Gastroesophageal sphincter (tissue), 4 donors: ENCODE data around the gene PARD3B. TPM values are rescaled to one million over a fixed set of nuclear protein-coding genes. Genes with fewer than 3 reads are reported as not detected.

Experiments used
- ATAC-seq: fragments of 150-250 bp; one replicate; pipeline ENCODE4 v1.9.1; 2016; ENCODE audit warnings: mild to moderate bottlenecking, moderate library complexity
- H3K27ac ChIP-seq, 4 donors: fragments of 200-600 bp; sonication (generic) in 3 of 4; 1 replicate in 3 of 4; 2 replicates in 1 of 4; pipeline ENCODE4 v1.5.1; 2016 to 2019
- H3K27me3 ChIP-seq: fragments of 200-600 bp; sonication (generic); one replicate; pipeline ENCODE4 v1.5.1; 2019
- H3K36me3 ChIP-seq, 2 donors: fragments of 200-600 bp; sonication (generic); one replicate each; pipeline ENCODE4 v1.5.1; 2019; ENCODE audit warnings: control low read depth in 1 of 2
- H3K4me1 ChIP-seq, 3 donors: fragments of 200-600 bp; sonication (generic); 1 replicate in 2 of 3; 2 replicates in 1 of 3; pipeline ENCODE4 v1.5.1; 2016 to 2019; ENCODE audit warnings: control low read depth in 2 of 3
- H3K4me3 ChIP-seq, 2 donors: fragments of 200-600 bp; sonication (generic); one replicate each; pipeline ENCODE4 v1.5.1; 2019; ENCODE audit warnings: mild to moderate bottlenecking in 1 of 2, moderate library complexity in 1 of 2
- H3K9me3 ChIP-seq, 3 donors: fragments of 200-600 bp; sonication (generic); one replicate each; pipeline ENCODE4 v1.5.1; 2017 to 2019; ENCODE audit warnings: control low read depth in 2 of 3
- EP300 ChIP-seq: sonication (generic); formaldehyde crosslinking; IDR thresholded peaks from one replicate; pipeline ENCODE4 v1.6.1; 2017; ENCODE audit warnings: antibody characterized with exemption, mild to moderate bottlenecking
- POLR2A ChIP-seq, 2 donors: fragments of 450-650 bp; IDR thresholded peaks; one replicate each; pipeline ENCODE4 v1.6.1; 2017; ENCODE audit warnings: antibody characterized with exemption in 2 of 2, mild to moderate bottlenecking in 2 of 2, moderate library complexity in 1 of 2
- POLR2AphosphoS5 ChIP-seq: sonication (generic); formaldehyde crosslinking; IDR thresholded peaks from one replicate; pipeline ENCODE4 v1.6.1; 2017; ENCODE audit warnings: antibody characterized with exemption
- WGBS, 2 donors: methylation state at CpG; one replicate each; pipeline ENCODE4 v1.1.5; 2018; ENCODE audit warnings: low coverage in 1 of 2; 5-methylcytosine and 5-hydroxymethylcytosine counted together
- total RNA-seq, 4 donors: library from RNA; depleted of rRNA; stranded (reverse); fragments of >200 nt; gene quantifications; one replicate each; pipeline ENCODE4 v1.1.0, GENCODE V29; 2016
- TF ChIP-seq, protein P1 (sequence below), 4 experiments: fragments of 200-600 bp in 2 of 4; fragments of 450-650 bp in 2 of 4; sonication (generic) in 1 of 4; IDR thresholded peaks; one replicate each; pipeline ENCODE4 v1.5.1; 2017 to 2019; ENCODE audit warnings: antibody characterized with exemption in 4 of 4, mild to moderate bottlenecking in 2 of 4, moderate library complexity in 2 of 4

The PARD3B gene
- total RNA-seq, 4 donors from 2014 or later = 29.6 to 42.2 (median 41.0) TPM

DNA sequence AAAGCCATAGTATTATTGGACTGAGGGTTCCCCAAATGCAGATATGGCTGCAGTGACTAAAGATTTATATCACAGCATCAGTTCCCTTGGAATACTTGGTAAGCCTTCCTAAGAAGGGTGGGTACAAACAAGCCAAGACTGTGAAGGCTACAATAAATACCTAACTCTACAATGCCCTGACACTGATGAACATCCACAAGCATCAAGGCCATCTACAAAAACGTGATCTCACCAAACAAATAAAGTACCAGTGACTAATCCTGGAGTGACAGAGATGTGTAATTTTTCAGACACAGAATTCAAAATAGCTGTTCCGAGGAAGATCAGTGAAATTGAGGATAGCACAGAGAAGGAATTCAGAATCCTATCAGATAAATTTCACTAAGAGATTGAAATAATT, 254.5 kb downstream of the PARD3B start:
- Histone ChIP-seq H3K27ac (no peak overlapping the region), H3K4me1 (no peaks in the 10 kb centered on the region), H3K9me3 (no peaks in the 10 kb centered on the region), H3K27me3 (no peaks in the 10 kb centered on the region), H3K4me3 (no peak overlapping the region), H3K36me3 (no peaks in the 10 kb centered on the region)
- no peak for ATAC-seq
- WGBS, 2 donors = 59 to 86% methylated on average over 1 to 2 of the region's 2 CpGs
- TF ChIP-seq POLR2AphosphoS5 (no peak), EP300 (no peak), POLR2A (IDR thresholded peaks at IDR 0.05) (no peak)

DNA sequence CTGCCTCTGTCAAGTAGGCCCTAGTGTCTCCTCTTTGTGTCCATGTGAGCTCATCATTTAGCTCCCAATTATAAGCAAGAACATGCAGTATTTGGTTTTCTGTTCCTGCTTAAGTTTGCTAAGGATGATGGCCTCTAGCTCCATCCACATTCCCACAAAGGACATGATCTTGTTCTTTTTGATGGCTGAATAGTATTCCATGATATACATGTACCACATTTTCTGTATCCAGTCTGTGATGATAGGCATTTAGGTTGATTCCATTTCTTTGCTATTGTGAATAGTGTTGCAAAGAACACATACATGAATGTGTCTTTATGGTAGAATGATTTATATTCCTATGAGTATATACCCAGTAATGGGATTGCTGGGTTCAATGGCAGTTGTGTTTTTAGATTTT, 263.2 kb downstream of the PARD3B start:
- TF ChIP-seq, protein P1, sequence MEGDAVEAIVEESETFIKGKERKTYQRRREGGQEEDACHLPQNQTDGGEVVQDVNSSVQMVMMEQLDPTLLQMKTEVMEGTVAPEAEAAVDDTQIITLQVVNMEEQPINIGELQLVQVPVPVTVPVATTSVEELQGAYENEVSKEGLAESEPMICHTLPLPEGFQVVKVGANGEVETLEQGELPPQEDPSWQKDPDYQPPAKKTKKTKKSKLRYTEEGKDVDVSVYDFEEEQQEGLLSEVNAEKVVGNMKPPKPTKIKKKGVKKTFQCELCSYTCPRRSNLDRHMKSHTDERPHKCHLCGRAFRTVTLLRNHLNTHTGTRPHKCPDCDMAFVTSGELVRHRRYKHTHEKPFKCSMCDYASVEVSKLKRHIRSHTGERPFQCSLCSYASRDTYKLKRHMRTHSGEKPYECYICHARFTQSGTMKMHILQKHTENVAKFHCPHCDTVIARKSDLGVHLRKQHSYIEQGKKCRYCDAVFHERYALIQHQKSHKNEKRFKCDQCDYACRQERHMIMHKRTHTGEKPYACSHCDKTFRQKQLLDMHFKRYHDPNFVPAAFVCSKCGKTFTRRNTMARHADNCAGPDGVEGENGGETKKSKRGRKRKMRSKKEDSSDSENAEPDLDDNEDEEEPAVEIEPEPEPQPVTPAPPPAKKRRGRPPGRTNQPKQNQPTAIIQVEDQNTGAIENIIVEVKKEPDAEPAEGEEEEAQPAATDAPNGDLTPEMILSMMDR (IDR thresholded peaks at IDR 0.05) = no peak
- TF ChIP-seq POLR2AphosphoS5 = no peak
- no peak for TF ChIP-seq POLR2A (IDR thresholded peaks at IDR 0.05)
- no peak for TF ChIP-seq EP300
- no peaks in the 10 kb centered on the region for H3K36me3 ChIP-seq
- H3K27ac ChIP-seq = no peak overlapping the region
- no peak for ATAC-seq
- no peaks in the 10 kb centered on the region for H3K27me3 ChIP-seq
- no peak overlapping the region for H3K4me3 ChIP-seq
- peaks cover 0 to 32% (median 0%) of the 10 kb centered on the region in 3 donors for H3K9me3 ChIP-seq
- H3K4me1 ChIP-seq = no peaks in the 10 kb centered on the region

DNA sequence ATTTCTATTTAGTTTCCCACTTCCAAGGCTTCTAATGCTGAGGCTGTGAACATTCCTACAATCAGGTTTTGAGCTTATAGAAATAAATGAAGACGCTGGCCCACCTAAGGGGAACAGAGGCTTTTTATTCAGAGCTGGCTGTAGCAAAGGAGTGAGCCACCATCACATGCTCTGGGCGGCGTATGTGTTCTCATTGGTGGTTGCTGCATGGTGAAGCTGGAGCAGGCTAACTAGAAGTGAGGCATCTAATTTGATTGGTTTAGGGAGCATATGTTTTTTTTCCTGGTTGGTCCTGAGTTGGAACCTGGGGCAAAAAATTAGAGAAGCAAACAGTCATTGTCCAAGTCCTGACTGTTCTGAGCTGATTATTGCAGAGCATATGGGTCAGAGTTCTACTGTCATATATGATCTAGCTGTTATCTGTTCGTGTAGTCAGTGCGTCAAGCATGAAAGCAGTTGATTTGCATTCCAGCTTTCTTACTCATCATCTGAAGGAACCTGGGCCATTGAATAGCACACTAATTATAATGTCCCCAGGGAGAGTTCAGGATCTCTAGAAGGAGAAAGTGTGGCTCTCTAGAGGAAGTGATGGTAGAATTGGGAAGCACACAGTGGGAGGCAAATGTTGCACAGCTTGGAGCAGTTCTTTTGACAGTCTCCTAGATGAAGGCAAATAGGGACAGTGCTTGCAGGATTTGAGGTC, 279.6 kb downstream of the PARD3B start:
- no peak overlapping the region for H3K27ac ChIP-seq
- 90 to 94% methylated on average over 2 to 3 of the region's 5 CpGs for WGBS, 2 donors
- no peak for ATAC-seq

DNA sequence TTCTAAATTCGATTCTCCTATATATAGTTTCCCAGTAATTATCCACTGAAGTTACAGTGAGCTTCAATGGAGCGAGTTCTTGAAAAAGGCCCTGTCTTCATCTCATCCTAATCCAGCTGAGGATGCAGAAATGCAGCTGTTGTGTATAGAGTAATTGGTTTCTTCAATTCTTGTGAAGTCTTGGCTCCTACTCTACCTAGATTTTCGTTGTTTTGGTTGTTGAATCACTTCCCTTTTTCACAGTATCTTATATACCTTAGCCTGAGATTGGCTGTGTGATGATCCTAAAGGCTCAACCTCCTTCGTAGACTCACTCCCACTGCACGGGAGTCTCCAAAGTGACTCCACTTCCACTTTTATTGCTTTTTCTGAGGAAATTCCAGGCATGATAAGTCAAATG, 280.4 kb downstream of the PARD3B start:
- Histone ChIP-seq H3K4me3 (no peak overlapping the region), H3K27me3 (no peaks in the 10 kb centered on the region), H3K27ac (no peak overlapping the region), H3K4me1 (no peaks in the 10 kb centered on the region), H3K9me3 (peaks cover 0 to 3% (median 0%) of the 10 kb centered on the region in 3 donors), H3K36me3 (no peaks in the 10 kb centered on the region)
- ATAC-seq = no peak
- 89 to 90% methylated on average over 5 of the region's 5 CpGs for WGBS, 2 donors
- TF ChIP-seq POLR2AphosphoS5 = no peak

More for the DNA sequence above, 279.6 kb downstream of the PARD3B start:
- Histone ChIP-seq H3K4me3 (no peak overlapping the region), H3K9me3 (peaks cover 0 to 4% (median 0%) of the 10 kb centered on the region in 3 donors), H3K36me3 (no peaks in the 10 kb centered on the region), H3K27me3 (no peaks in the 10 kb centered on the region), H3K4me1 (no peaks in the 10 kb centered on the region)
- no peak for TF ChIP-seq POLR2AphosphoS5
- TF ChIP-seq EP300 = no peak
- no peak for TF ChIP-seq POLR2A (IDR thresholded peaks at IDR 0.05)
- TF ChIP-seq, protein P1 (IDR thresholded peaks at IDR 0.05) = no peak

DNA sequence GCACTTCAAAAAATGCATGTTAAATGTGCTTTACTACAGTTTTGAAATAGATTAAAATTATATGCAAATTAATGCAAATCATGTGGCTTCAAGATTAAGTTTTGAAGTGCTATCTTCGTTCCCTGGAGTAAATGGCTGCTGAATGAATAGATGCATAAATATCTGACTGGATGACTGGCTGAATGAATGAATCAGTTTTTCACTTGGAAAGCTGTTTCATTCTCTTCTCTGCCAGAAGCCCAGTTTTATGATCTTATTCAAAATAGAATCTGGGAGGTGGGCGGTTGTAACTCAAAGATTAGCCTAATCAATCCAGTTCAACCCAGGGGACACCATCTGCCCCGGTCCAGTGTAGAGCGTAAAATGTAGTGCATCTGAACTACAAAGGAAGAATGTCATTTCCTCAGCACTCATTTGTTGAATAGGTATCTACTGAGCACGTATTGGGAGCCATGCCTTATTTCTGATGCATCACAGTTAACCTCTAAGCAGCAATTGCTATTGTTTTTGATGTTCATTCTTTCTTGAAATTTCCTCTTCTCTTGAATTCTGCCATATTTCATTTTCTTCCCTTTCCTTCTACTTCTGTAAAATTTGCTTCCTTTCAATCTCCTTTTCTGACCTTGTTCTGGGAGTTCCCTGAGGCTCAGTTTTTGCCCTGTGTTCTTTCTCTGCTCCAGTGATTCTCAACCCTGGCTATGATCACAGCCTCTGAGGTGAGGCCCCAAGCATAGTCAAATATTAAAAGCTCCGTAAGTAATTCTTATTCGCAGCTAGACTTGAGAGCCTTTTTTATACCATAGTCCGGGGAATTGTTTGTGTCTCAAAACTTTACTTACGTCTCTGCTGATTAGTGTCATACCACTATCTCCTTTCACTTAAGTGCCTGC, 282.7 kb downstream of the PARD3B start:
- Histone ChIP-seq H3K9me3 (no peaks in the 10 kb centered on the region), H3K27me3 (no peaks in the 10 kb centered on the region), H3K4me3 (no peak overlapping the region), H3K4me1 (no peaks in the 10 kb centered on the region), H3K36me3 (no peaks in the 10 kb centered on the region), H3K27ac (no peak overlapping the region)
- WGBS, 2 donors = 89 to 95% methylated on average over 8 to 9 of the region's 9 CpGs
- TF ChIP-seq POLR2AphosphoS5 (no peak), POLR2A (IDR thresholded peaks at IDR 0.05) (no peak), EP300 (no peak)
- TF ChIP-seq, protein P1 (IDR thresholded peaks at IDR 0.05) = no peak
- no peak for ATAC-seq
